A549 treated with ZK216348 at 1 μM for 4 hours (cell line): ENCODE data around the gene KCTD3. TPM values are rescaled to one million over a fixed set of nuclear protein-coding genes. Genes with fewer than 3 reads are reported as not detected.

ENCODE experiments used
- total RNA-seq: library from RNA; stranded (reverse); fragments of 200-300 nt; extraction: Qiagen RNA extraction; gene quantifications from 5 replicates; pipeline ENCODE4 v1.2.3, GENCODE V29; 2022; ENCODE audit warnings: low read depth

Gene KCTD3
- 25.8 to 42.0 TPM (median 37.3 TPM) in 5 replicates for total RNA-seq

GRCh38 chr1:215566556-215567490, at the start of gene KCTD3:
TSS of gene KCTD3 (plus strand) at chr1:215567304. CDS start at chr1:215567686, 382 bp downstream.

